Stimulated activated CD8-positive, alpha-beta memory T cell treated with anti-CD3 and anti-CD28 coated beads, Interleukin-12 subunit alpha, Interleukin-12 subunit beta, amount 100 ng/mL, for 24 hours (primary cell): ENCODE results near the gene GPD1L.
"Not testable (repeated sequence)": the region's sequence is repeated elsewhere in the genome, so short reads cannot be mapped to it uniquely, and the experiment has no call there.

Experiments
- DNase-seq: peaks from one replicate; pipeline ENCODE4 v3.0.0-alpha.2; 2020; ENCODE audit errors: extremely low read depth

GPD1L gene

GRCh38 chr3:32105291-32106131 lies 909 bp upstream of the GPD1L start:
- DNase-seq = no peak

DNA sequence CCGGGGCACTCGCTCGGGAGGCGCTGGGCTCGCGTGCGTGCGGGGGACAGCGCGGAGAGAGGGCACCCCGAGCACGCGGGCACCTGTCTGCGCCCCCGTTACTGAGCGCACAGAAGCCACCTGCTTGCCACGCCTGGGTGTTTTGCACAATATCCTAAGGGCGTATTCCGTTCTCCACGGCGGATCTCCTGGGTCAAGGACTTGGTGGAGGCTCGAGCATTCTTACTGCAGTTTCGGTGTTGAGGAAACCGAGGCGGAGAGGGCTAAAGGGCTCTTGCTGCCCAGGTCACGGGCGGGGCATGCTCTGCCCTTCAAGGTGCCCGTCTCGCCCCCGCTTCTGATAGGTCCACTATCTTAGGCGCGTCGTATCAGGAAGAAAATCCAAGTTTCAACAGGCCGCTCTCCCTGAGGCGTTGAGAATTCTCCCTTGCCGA lies 526 bp downstream of the GPD1L start:
- no peak for DNase-seq

GRCh38 chr3:32108224-32108623 lies 1.8 kb downstream of the GPD1L start:
- DNase-seq = not testable (repeated sequence)

- no peak for DNase-seq
Observed at GRCh38 chr3:32109256-32109655, 2.8 kb downstream of the GPD1L start.

GRCh38 chr3:32110233-32110760 lies 3.9 kb downstream of the GPD1L start:
- no peak for DNase-seq

GRCh38 chr3:32111560-32111959 lies 5.1 kb downstream of the GPD1L start:
- no peak for DNase-seq

GRCh38 chr3:32113566-32113965 lies 7.1 kb downstream of the GPD1L start:
- no peak for DNase-seq

DNA sequence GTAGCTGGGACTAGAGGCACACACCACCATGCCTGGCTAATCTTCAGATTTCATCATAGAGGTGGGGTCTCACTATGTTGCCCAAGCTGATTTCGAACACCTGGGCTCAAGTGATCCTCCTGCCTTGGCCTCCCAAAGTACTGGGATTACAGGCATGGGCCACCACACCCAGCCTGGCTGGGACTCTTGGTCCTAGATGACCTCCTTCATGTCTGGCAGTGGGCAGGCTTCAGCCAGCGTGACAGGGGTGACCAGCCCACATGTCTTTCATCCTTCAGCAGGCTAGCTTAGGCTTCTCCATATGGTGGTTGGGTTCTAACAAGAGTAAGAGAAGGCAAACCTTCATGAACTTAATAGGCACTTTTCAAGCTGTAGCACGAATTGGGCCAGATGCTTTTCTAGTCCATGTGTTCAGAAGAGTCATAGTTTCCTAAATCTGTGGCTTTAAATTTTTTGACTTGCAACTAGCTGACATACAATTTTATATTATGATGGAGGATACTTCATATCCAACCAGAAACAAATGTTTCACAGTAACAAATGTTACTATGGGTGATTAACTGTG lies 7.6 kb downstream of the GPD1L start:
- DNase-seq = no peak

GRCh38 chr3:32114546-32115386 lies 8.3 kb downstream of the GPD1L start:
- not testable (repeated sequence) for DNase-seq

- no peak for DNase-seq
Observed at GRCh38 chr3:32117320-32117719, 10.9 kb downstream of the GPD1L start.

DNA sequence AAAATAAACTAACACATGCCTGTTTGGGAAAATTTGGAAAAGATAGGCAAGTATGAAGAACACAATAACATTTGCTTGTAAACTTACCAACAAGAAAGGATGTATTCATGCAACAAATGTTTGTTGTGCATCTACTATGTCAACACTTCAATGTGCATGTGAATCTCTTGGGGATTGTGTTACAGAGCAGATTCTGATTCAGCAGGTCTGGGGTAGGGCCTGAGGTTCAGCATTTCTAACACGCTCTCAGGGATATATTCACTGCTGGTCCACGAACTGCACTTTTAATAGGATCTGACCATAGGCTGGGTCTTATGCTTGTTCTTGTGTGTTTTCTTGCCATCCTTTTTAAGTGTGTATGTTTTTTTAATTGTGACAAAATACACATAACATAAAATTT lies 11.8 kb downstream of the GPD1L start:
- DNase-seq = no peak

DNA sequence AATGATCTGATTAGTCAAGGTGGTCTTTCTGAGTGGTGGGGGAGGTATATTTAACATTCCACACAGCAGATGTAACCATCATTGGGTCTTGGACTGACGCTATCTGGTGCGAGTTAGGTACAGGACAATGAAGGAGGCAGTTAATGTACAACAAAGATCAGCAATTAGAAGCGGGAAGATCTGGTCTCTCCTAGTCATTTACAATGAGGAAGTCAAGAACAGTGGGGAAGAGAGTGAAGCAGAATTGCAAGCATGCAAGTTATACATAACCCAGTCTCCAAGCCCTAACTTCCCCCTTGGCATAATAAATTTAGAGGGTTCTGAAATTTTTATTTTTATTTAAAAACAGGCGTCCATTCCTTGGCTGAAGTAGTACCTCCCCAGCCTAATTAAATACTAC lies 14.1 kb downstream of the GPD1L start:
- no peak for DNase-seq

DNA sequence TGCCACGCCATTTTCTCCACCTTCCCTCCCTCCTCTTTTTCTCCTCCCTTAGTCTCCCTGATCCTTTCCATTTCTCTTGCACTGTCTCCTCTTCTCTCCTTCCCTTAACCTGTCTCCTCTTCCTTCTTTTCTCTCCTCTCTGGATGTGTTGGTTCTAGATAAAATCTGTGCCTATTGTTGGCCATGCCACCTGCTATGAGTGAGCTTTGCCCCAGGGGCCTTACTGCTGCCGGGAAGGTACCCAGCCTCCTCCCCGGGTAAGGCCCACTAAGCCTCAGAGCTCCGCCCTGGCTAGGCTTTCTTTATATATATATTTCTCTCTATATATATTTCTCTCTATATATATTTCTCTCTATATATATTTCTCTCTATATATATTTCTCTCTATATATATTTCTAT lies 14.7 kb downstream of the GPD1L start:
- DNase-seq = no peak

DNA sequence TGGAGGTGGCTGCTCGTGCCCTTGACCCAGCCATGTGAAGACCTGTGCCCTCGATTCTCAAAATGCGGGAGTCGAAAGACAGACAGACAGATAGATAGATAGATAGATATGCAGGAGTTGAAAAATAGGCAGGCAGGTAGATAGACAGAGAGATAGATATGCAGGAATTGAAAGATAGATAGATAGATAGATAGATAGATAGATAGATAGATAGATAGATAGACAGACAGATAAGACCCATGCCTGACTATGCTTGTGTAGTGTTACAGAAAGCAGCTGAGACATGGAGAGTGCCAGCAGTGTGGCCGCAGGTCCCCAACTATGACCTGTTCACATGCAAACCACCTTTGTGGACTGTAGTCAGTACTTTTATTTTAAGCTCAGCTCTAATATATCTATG lies 17.2 kb downstream of the GPD1L start:
- DNase-seq = no peak

DNA sequence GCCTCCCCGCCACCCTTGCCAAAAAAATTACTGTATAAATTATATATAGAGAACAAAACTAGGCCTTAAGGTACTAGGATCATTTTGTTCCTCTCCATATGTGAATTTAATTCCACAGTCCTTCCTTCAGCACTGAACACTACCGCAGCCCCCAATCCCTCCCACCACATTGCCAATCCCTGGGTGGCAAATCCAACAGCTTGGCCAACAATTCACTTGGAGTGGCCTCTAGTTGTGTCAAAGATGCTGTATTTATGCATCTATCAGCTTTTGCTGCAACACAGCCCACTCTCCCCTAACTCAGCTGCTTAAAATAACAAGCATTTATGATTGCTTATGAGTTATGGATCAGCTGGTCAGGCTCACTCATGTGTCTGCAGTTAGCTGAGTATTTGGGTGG lies 18.6 kb downstream of the GPD1L start:
- no peak for DNase-seq

- DNase-seq = no peak
Observed at GRCh38 chr3:32126305-32127015, 20.0 kb downstream of the GPD1L start.

GRCh38 chr3:32127219-32127826 lies 20.9 kb downstream of the GPD1L start:
- no peak for DNase-seq

DNA sequence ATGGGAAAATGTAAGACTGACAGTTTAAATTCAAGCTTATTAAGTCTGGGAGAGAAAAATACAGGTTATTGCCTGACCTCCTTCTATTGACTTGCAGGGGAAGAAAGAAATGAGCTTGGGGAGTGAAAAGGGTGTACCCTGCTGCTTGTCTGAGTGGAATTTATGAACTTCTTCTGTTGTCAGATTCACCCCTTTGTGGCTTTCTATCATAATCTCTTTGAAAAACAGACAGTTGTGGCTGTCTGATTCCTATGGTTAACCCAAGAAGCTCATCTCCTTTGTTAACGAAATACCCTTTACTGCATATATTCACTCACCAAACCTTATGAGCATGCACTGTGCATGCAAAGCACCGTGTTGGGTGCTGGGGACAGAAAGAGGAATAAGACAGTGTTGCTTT lies 22.5 kb downstream of the GPD1L start:
- DNase-seq = no peak

- no peak for DNase-seq
Observed at GRCh38 chr3:32129832-32130231, 23.4 kb downstream of the GPD1L start.

GRCh38 chr3:32132121-32132520 lies 25.7 kb downstream of the GPD1L start:
- no peak for DNase-seq

DNA sequence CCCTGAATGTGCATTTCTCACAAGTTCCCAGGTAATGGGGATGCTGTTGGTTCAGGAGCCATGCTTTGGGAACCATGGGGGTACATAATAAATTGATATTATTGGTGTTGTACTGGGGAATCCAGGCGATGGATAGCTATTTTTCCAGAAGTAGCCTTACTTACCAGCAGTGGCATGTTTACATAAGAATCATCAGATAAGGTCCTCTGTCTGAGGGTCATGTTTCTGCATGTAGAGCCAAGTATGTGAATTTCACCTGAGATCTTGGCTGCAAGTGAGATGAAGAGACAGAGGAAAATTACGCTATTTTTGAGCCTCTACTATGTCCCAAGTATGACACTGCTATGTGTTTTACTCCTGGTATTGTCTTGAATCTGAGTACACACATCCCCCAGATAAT lies 26.3 kb downstream of the GPD1L start:
- DNase-seq = no peak
